HepG2 (cell line): ENCODE data around the gene TNNI2. TPM values are rescaled to one million over a fixed set of nuclear protein-coding genes. Genes with fewer than 3 reads are reported as not detected.

ENCODE experiments used
- CBFB ChIP-seq: sonication (generic); formaldehyde crosslinking; IDR thresholded peaks from 2 replicates; pipeline ENCODE4 v1.4.0; 2020; ENCODE audit warnings: missing genetic modification reagents
- CHD2 ChIP-seq: IDR thresholded peaks from 2 replicates; pipeline ENCODE4 v1.6.1; 2011; ENCODE audit warnings: low read depth, low read length, improper control_type of control experiment
- CTCF ChIP-seq: sonication (generic); formaldehyde crosslinking; IDR thresholded peaks from 2 replicates; pipeline ENCODE4 v1.5.0; 2020; ENCODE audit warnings: mild to moderate bottlenecking, missing genetic modification reagents, moderate library complexity
- FLYWCH1 ChIP-seq: sonication (generic); formaldehyde crosslinking; IDR thresholded peaks from 2 replicates; pipeline ENCODE4 v1.8.1; 2023; ENCODE audit warnings: mild to moderate bottlenecking, missing genetic modification reagents
- HIC2 ChIP-seq: sonication (generic); formaldehyde crosslinking; IDR thresholded peaks from 2 replicates; pipeline ENCODE4 v1.9.0; 2022; ENCODE audit warnings: low read depth, missing genetic modification reagents
- MED13 ChIP-seq: sonication (generic); formaldehyde crosslinking; IDR thresholded peaks from 2 replicates; pipeline ENCODE4 v1.5.0; 2020; ENCODE audit warnings: missing genetic modification reagents
- MIER2 ChIP-seq: IDR thresholded peaks from 2 replicates; pipeline ENCODE4 v1.6.1; 2016; ENCODE audit warnings: missing biosample characterization, missing genetic modification reagents
- MYC ChIP-seq: sonication (generic); formaldehyde crosslinking; IDR thresholded peaks from 2 replicates; pipeline ENCODE4 v1.9.0; 2021; ENCODE audit warnings: missing genetic modification reagents, borderline replicate concordance
- SAP130 ChIP-seq: IDR thresholded peaks from 2 replicates; pipeline ENCODE4 v1.6.1; 2016; ENCODE audit warnings: low read depth
- ZBTB37 ChIP-seq: sonication (generic); formaldehyde crosslinking; IDR thresholded peaks from 2 replicates; pipeline ENCODE4 v1.4.0; 2020; ENCODE audit warnings: mild to moderate bottlenecking, missing genetic modification reagents
- ZBTB38 ChIP-seq: sonication (generic); formaldehyde crosslinking; IDR thresholded peaks from 2 replicates; pipeline ENCODE4 v1.5.1; 2020; ENCODE audit warnings: mild to moderate bottlenecking, missing genetic modification reagents
- ZFP90 ChIP-seq: sonication (generic); formaldehyde crosslinking; IDR thresholded peaks from 2 replicates; pipeline ENCODE4 v1.8.0; 2022; ENCODE audit warnings: missing genetic modification reagents, mild to moderate bottlenecking, inconsistent platforms, borderline replicate concordance
- ZNF138 ChIP-seq: sonication (generic); formaldehyde crosslinking; IDR thresholded peaks from 2 replicates; pipeline ENCODE4 v1.5.0; 2020; ENCODE audit warnings: mild to moderate bottlenecking, low read depth, missing genetic modification reagents
- ZNF20 ChIP-seq: sonication (generic); formaldehyde crosslinking; IDR thresholded peaks from 2 replicates; pipeline ENCODE4 v1.4.0; 2020; ENCODE audit warnings: mild to moderate bottlenecking, moderate library complexity, missing genetic modification reagents
- ZNF296 ChIP-seq: sonication (generic); formaldehyde crosslinking; conservative IDR thresholded peaks from 2 replicates; pipeline ENCODE4 v1.5.0; 2020; ENCODE audit warnings: mild to moderate bottlenecking, missing genetic modification reagents
- ZNF317 ChIP-seq: sonication (generic); formaldehyde crosslinking; IDR thresholded peaks from 2 replicates; pipeline ENCODE4 v1.5.0; 2020; ENCODE audit warnings: mild to moderate bottlenecking, missing genetic modification reagents
- ZNF556 ChIP-seq: sonication (generic); formaldehyde crosslinking; IDR thresholded peaks from 2 replicates; pipeline ENCODE4 v1.4.0; 2020; ENCODE audit warnings: mild to moderate bottlenecking, missing genetic modification reagents, borderline replicate concordance
- ZNF660 ChIP-seq: sonication (generic); formaldehyde crosslinking; IDR thresholded peaks from 2 replicates; pipeline ENCODE4 v1.5.1; 2020; ENCODE audit warnings: mild to moderate bottlenecking, low read depth, missing genetic modification reagents, borderline replicate concordance
- ZNF740 ChIP-seq: sonication (generic); formaldehyde crosslinking; IDR thresholded peaks from 2 replicates; pipeline ENCODE4 v1.4.0; 2020; ENCODE audit warnings: missing genetic modification reagents
- ZSCAN31 ChIP-seq: sonication (generic); formaldehyde crosslinking; IDR thresholded peaks from 2 replicates; pipeline ENCODE4 v1.5.0; 2020; ENCODE audit warnings: low read depth, mild to moderate bottlenecking, missing genetic modification reagents
- polyA plus RNA-seq, 8 experiments: library from polyadenylated mRNA; depleted of rRNA in 3 of 8; stranded (reverse) in 7 of 8; unstranded in 1 of 8; fragments of >200 nt; fragmentation: Illumina TruSeq in 4 of 8; extraction: Trizol in 4 of 8; gene quantifications; 2 replicates each; pipeline versions ENCODE4 v1.2.1 to v1.2.3, GENCODE V29; 2011 to 2016; ENCODE audit warnings: low read depth in 4 of 8, missing spikeins in 1 of 8, mixed read lengths in 1 of 8; ENCODE audit not compliant: insufficient read depth in 1 of 8
- total RNA-seq, 5 experiments: library from RNA; depleted of rRNA; stranded (reverse); fragments of >200 nt; fragmentation: Illumina TruSeq; extraction: Trizol; gene quantifications; 2 replicates each; pipeline ENCODE4 v1.2.3, GENCODE V29; 2016; ENCODE audit warnings: low read depth in 1 of 5

TNNI2 gene
- total and polyA plus RNA-seq, 2 of the 13 experiments (the other 11 are each of a cell fraction or from before 2014, with no cell fraction given) = 7.2 to 12.0 TPM

GRCh38 chr11:1830322-1831223 is 8.2 kb upstream of the TNNI2 start (continued):
- no peak for TF ChIP-seq ZFP90
- TF ChIP-seq CHD2 = no peak
- TF ChIP-seq MIER2 (CRISPR knock-in tag) = 0 out of 2 replicates have a peak, but pooled peaks have one; percentile 19
- TF ChIP-seq ZNF660 (CRISPR knock-in tag) = no peak
- TF ChIP-seq ZNF20 (CRISPR knock-in tag) = no peak
- TF ChIP-seq ZBTB38 (CRISPR knock-in tag) = peak; percentile 94
- no peak for TF ChIP-seq ZNF138 (CRISPR knock-in tag)
- TF ChIP-seq HIC2 (CRISPR knock-in tag) = peak; percentile 66; the same call in 1 of the 2 replicates
- peak; percentile 92 for TF ChIP-seq MYC (CRISPR knock-in tag)
- no peak for TF ChIP-seq ZNF556 (CRISPR knock-in tag)
- TF ChIP-seq ZNF317 (CRISPR knock-in tag) = peak; percentile 17; the same call in 1 of the 2 replicates
- TF ChIP-seq ZNF740 = no peak
- peak; percentile 68 for TF ChIP-seq ZSCAN31
- peak; percentile 77; the same call in 1 of the 2 replicates for TF ChIP-seq ZNF296 (CRISPR knock-in tag)
- TF ChIP-seq ZBTB37 (CRISPR knock-in tag) = no peak
- TF ChIP-seq SAP130 (CRISPR knock-in tag) = peak; percentile 69
- peak; percentile 53; the same call in 1 of the 2 replicates for TF ChIP-seq FLYWCH1 (CRISPR knock-in tag)
- TF ChIP-seq CTCF (CRISPR knock-in tag) = peak; percentile 29; the same call in 1 of the 2 replicates
- TF ChIP-seq MED13 (CRISPR knock-in tag) = no peak
- TF ChIP-seq CBFB (CRISPR knock-in tag) = no peak; the same call in 1 of the 2 replicates
